Liver (tissue), 3 donors: ENCODE data around the gene PEF1.

Experiments
- CTCF ChIP-seq: fragments of 150-350 bp; IDR thresholded peaks from 2 replicates; pipeline ENCODE4 v1.5.1; 2017; ENCODE audit warnings: improper control_type of control experiment, low read depth, low read length; ENCODE audit not compliant: missing input control
- EGR1 ChIP-seq, 2 donors: IDR thresholded peaks; 2 replicates each; pipeline ENCODE4 v1.6.1; 2016 to 2018; ENCODE audit warnings: antibody characterized with exemption in 2 of 2, low read depth in 2 of 2
- RAD21 ChIP-seq, 2 donors: IDR thresholded peaks; 2 replicates each; pipeline ENCODE4 v1.6.1; 2016; ENCODE audit warnings: antibody characterized with exemption in 2 of 2, mild to moderate bottlenecking in 2 of 2
- REST ChIP-seq: IDR thresholded peaks from 2 replicates; pipeline ENCODE4 v1.6.1; 2016; ENCODE audit warnings: antibody characterized with exemption, mild to moderate bottlenecking
- SP1 ChIP-seq: IDR thresholded peaks from 2 replicates; pipeline ENCODE4 v1.6.1; 2018; ENCODE audit warnings: antibody characterized with exemption, mild to moderate bottlenecking
- TAF1 ChIP-seq: conservative IDR thresholded peaks from 2 replicates; pipeline ENCODE4 v1.6.1; 2016; ENCODE audit warnings: antibody characterized with exemption, mild to moderate bottlenecking
- YY1 ChIP-seq: IDR thresholded peaks from 2 replicates; pipeline ENCODE4 v1.6.1; 2016; ENCODE audit warnings: antibody characterized with exemption, mild to moderate bottlenecking
- TF ChIP-seq, protein P1 (sequence below): IDR thresholded peaks from 2 replicates; pipeline ENCODE4 v1.6.1; 2016; ENCODE audit warnings: antibody characterized with exemption
- TF ChIP-seq, protein P2 (sequence below): IDR thresholded peaks from 2 replicates; pipeline ENCODE4 v1.6.1; 2016; ENCODE audit warnings: antibody characterized with exemption
- donor health status: healthy.
- donor health status: healthy.

- no peak for TF ChIP-seq CTCF
- TF ChIP-seq YY1: no peak
- TF ChIP-seq, protein P1, sequence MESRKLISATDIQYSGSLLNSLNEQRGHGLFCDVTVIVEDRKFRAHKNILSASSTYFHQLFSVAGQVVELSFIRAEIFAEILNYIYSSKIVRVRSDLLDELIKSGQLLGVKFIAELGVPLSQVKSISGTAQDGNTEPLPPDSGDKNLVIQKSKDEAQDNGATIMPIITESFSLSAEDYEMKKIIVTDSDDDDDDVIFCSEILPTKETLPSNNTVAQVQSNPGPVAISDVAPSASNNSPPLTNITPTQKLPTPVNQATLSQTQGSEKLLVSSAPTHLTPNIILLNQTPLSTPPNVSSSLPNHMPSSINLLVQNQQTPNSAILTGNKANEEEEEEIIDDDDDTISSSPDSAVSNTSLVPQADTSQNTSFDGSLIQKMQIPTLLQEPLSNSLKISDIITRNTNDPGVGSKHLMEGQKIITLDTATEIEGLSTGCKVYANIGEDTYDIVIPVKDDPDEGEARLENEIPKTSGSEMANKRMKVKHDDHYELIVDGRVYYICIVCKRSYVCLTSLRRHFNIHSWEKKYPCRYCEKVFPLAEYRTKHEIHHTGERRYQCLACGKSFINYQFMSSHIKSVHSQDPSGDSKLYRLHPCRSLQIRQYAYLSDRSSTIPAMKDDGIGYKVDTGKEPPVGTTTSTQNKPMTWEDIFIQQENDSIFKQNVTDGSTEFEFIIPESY: no peak
- TF ChIP-seq REST: no peak
- no peak for TF ChIP-seq EGR1 (IDR thresholded peaks at IDR 0.05; ENCODE audit: low read depth in 2 of 2)
- TF ChIP-seq TAF1: no peak
- no peak for TF ChIP-seq RAD21 (IDR thresholded peaks at IDR 0.05)
- TF ChIP-seq, protein P2, sequence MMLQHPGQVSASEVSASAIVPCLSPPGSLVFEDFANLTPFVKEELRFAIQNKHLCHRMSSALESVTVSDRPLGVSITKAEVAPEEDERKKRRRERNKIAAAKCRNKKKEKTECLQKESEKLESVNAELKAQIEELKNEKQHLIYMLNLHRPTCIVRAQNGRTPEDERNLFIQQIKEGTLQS: no peak
- no peak for TF ChIP-seq SP1
Measured at GRCh38 chr1:31617218-31617915, 27.3 kb downstream of the PEF1 start, which contains the start of gene HCRTR1.
